ENCODE results near the gene TRIM27.
"Not testable (repeated sequence)": the region's sequence is repeated elsewhere in the genome, so short reads cannot be mapped to it uniquely, and the experiment has no call there.

Gene TRIM27

DNA sequence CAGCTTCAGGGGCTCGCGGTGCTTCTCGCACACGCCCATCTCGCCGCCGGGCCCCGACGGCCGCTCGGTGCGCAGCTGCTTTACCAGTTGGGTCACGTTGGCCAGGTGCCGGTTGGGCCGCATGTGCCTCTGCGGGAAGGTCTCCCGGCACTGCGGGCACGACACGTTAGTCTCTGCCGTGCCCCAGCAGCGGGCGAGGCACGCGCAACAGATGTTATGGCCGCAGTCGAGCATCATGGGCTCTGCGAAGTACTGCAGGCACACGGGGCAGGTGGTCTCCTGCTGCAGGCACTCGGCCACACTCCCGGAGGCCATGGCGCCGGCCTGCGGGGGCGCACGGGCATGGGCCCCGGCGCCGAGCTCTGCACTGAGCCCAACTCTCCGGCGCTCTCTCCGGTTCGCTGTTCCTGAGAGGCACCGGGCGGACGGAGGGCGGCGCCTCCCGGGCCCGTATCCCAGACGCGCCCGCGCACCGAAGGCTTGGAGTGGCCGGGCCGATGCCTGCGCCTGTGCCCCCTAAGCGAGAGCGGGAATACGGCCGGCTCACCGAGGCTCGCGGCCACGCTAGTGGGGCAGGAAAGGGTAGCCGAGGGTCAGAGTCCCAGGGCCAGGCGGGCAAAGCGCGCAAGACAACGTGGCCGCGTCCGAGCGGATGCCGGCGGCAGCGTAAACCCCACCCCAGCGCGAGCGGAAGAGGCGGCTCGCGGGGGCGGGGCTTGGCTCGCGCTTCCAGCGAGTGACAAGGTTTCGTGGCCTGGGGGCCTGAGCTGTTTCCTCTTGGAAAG, at the start of gene TRIM27:
Gene TRIM27 (minus strand): TSS at position 668 of the 785 bp plus-strand sequence. CDS start 353 bp downstream, at position 315.
- peak; percentile 76 to 80 for DNase-seq

- DNase-seq = not testable (repeated sequence)
Measured at GRCh38 chr6:28970056-28970455, 46.3 kb upstream of the TRIM27 start.

GRCh38 chr6:28969129-28969528, 45.3 kb upstream of the TRIM27 start:
- no peak for DNase-seq

DNA sequence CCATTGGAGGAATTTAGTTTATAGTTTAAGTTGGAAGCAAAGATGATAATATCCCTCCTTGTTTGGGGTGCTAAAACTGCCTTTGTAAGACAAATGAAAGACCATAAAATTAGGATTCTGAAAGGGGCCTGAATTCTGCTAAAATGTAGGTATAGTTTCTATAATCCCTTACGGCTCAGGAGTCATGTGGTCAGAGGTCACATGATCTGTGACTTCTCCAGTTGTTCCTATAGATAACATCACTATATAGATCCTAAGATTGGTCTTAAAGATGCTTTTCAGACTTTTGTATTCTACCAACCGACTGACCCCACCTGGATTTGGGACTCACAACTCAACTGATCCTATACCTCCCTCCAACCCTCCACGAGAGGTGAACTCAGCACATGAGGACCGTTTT, 44.7 kb upstream of the TRIM27 start:
- DNase-seq = no peak

- DNase-seq = no peak
Measured at GRCh38 chr6:28965706-28966105, 41.9 kb upstream of the TRIM27 start.

- DNase-seq = no peak
Measured at GRCh38 chr6:28960846-28961500, 37.2 kb upstream of the TRIM27 start.

DNA sequence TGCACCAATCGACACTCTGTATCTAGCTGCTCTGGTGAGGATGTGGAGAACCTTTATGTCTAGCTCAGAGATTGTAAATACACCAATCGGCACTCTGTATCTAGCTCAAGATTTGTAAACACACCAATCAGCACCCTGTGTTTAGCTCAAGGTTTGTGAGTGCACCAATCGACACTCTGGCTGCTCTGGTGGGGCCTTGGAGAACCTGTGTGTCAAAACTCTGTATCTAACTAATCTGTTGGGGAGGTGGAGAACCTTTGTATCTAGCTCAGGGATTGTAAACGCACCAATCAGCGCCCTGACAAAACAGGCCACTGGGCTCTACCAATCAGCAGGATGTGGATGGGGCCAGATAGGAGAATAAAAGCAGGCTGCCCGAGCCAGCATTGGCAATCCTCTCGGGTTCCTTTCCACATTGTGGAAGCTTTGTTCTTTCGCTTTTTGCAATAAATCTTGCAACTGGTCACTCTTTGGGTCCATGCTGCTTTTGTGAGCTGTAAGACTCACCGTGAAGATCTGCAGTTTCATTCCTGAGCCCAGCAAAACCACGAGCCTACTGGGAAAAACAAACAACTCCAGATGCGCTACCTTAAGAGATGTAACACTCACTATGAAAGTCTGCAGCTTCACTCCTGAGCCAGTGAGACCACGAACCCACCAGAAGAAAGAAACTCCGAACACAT, 34.9 kb upstream of the TRIM27 start:
- not testable (repeated sequence) for DNase-seq

- not testable (repeated sequence) for DNase-seq
Measured at GRCh38 chr6:28957795-28958314, 34.1 kb upstream of the TRIM27 start.

GRCh38 chr6:28956331-28956730, 32.5 kb upstream of the TRIM27 start:
- DNase-seq = no peak

GRCh38 chr6:28953585-28954258, 29.9 kb upstream of the TRIM27 start:
- no peak for DNase-seq

DNA sequence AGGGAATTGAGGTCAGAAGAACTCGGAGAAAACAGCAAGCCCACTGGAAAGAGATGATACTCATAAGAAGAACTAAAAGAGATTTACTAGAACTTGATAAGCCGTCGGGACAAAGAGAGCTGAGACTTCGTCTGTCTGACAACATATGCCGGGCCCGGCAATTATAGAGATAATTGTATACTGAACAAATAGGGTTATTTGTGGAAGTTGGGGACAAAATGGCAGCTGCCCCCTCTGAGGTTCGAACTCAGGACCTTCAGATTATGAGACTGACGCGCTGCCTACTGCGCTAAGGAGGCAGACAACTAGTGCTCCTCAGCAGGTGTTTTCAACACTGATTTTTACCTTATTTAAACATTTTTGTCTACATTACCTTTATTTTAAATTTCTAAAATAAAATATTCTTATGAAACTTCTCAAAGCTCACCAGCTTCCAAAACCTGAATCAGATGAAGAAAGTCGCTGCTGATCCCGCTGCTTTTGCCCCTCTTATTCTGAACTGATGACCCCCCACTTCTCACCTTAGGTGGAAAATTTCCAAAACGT, 29.3 kb upstream of the TRIM27 start:
- DNase-seq = peak; percentile 54 to 62

DNA sequence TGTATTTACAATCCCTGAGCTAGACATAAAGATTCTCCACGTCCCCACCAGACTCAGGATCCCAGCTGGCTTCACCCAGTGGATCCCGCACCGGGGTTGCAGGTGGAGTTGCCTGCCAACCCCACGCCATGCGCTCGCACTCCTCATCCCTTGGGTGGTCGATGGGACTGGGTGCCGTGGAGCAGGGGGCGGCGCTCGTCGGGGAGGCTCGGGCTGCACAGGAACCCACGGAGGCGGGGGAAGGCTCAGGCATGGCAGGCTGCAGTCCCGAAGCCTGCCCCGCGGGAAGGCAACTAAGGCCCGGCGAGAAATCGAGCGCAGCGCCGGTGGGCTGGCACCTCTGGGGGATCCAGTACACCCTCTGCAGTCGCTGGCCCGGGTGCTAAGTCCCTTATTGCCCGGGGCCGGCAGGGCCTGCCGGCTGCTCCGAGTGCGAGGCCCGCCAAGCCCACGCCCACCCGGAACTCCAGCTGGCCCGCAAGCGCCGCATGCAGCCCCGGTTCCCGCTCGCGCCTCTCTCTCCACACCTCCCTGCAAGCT, 25.9 kb upstream of the TRIM27 start:
- not testable (repeated sequence) for DNase-seq

- DNase-seq = no peak
Measured at GRCh38 chr6:28948782-28949486, 25.1 kb upstream of the TRIM27 start.

GRCh38 chr6:28947831-28948270, 24.1 kb upstream of the TRIM27 start:
- no peak for DNase-seq

- DNase-seq = no peak
Measured at GRCh38 chr6:28947067-28947765, 23.4 kb upstream of the TRIM27 start.

- no peak for DNase-seq
Measured at GRCh38 chr6:28945349-28945748, 21.6 kb upstream of the TRIM27 start.

DNA sequence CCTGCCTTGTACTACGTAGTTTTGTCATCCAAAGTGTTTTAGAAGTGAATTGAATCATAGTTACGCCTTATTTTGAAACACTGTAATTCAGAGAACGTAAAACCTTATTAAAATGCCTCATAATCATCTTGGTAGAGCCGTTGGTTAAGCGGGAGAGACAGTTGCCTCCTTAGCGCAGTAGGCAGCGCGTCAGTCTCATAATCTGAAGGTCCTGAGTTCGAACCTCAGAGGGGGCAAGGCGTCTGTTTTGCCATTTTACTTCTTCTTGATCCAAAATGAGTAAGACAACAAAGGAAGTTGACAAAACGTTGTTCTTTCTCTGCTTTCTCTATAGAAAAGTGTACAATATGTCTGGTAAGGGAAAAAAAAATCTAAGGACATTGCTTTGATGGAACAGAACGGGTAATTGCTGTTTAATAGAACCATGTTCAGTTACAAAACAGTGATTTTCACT, 20.7 kb upstream of the TRIM27 start:
- peak; percentile 65 to 80 for DNase-seq

DNA sequence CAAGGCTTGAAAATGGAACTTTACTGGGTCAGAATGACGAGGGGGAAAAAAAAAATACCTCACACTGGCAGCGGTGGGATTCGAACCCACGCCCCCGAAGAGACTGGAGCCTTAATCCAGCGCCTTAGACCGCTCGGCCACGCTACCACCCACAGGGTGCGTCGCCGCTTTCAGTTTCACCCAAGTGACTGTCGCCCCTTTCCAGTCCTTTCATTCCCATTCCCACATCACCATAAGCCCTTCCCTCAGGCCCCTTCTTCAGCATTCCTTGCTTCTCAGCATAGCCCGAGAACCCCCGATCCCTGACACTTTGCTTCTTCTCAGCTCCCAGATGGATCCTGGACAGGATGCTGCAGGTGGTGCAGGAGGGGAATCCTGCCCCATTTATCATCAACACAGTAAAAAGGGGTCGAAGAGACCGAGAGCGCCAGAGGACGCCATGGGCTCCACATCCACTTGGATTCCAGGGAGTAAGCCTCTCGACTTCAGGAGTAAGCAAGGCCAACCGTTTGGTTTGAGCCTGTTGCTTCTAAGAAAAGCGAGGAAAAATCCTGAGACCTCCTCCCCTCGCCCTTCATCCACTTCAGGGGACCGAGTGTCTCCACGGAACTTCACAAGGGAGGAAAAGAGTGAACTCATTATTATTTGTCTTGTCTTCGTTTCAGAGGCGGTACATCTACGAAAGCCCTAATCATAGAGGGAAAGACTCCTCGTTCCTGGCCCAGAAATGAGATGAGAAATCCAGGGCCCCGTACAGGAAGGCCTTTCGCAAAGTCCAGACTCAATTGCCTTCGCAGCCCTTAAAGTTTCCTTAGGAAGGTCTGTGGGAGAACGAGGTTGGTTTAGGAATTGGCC, 20.0 kb upstream of the TRIM27 start:
- peak; percentile 66 to 71 for DNase-seq

DNA sequence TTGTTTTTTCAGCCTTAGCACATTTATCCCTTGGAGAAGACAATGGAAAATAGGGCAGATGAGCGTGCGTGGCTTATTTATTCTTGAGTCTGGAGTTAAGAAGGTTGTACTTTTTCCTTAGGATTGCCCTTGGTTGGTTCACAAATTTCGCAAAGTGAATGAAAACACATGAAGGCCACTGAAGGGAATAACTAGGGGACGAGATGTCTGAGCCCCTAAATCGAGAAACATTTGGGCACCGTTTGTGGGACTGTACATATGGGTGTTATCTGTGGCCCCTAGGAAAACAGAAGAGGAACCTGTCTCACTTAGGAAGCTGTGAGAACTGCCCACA, 19.4 kb upstream of the TRIM27 start:
- no peak for DNase-seq

All from activated CD4-positive, alpha-beta T cell treated with anti-CD3 and anti-CD28 coated beads for 4 hours (primary cell).